HG03095 (cell line): ENCODE data around the gene CDH7.

ENCODE experiments used
- ATAC-seq: cut with Tn5 transposase; IDR thresholded peaks from one replicate; pipeline ENCODE4 v1.9.1; 2021; ENCODE audit warnings: moderate library complexity; ENCODE audit not compliant: unreplicated experiment

Gene CDH7

DNA sequence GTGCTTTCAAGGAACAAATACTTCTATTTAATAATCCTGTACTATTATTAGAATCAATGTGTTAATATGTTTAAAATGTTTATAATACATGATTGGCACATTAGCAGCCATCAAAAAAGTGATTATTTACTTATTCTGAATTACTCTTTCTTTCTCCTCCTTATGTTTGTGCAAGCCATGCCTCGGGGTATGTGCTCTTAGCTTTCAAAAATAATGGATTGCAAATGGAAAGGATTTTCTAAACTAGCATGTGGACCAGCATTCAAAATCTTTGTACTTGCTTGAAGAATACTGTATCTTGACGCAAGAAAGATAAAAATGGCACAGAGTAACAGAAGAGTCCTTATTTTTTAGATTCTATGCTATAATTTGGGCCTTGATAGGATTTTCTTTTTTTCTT lies 156.5 kb downstream of the CDH7 start:
- ATAC-seq: no peak

DNA sequence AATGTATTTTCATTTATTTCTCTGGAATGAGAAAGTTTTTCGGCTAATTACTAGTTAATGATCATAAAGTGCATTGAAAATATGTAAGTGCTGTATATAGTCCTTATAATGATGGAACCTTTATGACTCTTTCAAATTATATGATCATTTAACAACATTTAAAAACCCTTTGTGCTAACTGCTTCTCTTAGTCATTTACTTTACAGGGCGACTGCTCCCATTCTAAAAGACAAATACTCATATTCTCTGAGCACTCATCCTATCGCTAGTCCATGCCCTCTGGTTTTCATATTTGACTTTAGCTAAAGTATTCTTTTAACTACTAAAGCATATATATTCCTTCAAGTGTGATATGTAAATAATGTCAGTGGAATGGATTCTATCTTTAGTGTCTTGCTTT lies 168.2 kb downstream of the CDH7 start:
- ATAC-seq: no peak

DNA sequence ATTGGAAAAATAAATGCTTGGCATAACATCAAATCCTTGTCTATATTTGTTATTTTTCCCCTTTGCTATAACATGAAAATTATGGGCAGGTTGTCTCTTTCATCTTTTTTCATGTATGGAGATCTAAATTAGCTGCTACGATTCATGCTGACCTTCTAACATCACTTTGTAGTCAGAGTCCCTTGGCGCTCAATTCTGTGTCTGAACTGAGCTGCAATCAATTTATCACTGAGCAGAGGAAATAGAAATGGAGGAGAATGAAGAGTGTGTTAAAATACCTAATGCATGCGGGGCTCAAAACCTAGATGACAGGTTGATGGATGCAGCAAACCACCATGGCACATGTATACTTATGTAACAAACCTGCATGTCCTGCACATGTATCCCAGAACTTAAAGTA lies 168.9 kb downstream of the CDH7 start:
- ATAC-seq: no peak

DNA sequence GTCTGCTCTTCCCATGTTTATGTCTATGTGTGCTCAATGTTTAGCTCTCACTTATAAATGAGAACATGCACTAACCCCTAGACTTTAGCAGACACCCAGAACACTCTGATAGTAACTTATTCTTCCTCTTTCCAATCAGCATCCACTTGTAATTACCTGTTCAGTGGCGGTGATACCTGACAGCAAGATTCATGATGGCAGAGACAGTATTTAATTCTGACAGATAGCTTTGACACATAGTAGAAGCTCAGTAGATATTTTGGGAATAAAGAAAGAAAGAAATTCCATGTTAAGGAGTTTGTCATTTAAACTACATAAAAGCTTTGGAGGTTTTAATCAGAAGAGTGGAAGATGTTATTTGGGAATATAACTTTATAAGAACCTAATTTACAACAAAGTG lies 171.3 kb downstream of the CDH7 start:
- no peak for ATAC-seq

DNA sequence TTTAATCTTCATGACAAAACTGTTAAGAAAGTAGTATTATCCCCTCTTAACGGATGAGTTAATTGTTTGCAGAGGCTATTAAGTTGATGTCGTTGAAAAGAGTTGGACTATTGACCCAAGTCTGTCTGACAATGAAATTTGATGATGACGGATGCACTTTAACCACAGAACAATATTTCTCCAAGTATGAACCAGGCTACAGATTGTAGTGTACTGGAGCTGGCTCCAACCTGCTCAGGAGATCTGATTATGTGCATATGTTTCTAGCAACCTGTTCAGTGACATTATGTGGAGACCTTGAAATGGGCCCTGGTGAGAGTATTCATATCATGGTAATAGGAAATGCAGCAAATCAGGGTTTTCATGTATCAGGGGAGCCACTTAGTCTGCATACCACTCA lies 174.1 kb downstream of the CDH7 start:
- no peak for ATAC-seq

DNA sequence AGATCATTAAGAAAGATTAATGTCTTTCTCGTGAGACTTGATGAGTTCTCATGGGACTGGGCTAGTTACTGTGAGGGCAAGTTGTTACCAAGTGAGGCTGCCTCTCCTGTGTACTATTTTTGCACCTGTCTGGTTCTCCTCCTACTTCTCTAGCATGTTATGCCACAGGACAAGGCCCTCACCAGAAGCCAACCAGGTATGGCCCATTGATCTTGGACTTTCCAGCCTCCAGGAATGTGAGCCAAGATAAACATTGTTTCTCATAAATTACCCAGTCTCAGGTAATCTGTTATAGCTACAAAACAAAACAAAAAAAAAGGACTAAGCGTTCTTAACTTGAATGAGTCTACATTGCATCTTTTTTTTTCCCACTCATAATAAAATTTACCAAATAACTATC lies 184.1 kb downstream of the CDH7 start:
- no peak for ATAC-seq

DNA sequence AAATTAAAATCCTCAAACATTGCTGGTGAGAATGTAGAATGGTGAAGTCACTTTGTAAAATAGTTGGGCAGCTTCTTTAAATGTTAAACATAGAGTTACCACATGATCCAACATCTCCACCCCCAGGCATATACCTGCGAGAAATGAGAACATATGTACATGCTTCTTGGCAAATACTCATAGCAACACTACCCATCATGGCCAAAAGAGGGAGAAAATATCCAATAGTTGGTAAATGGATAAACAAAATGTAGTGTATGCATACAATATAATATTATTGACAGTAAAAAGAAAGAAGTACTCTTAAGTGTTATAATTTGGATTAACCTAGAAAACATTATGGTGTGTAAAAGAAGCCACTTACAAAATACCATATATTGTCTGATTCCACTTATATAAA lies 185.9 kb downstream of the CDH7 start:
- no peak for ATAC-seq

DNA sequence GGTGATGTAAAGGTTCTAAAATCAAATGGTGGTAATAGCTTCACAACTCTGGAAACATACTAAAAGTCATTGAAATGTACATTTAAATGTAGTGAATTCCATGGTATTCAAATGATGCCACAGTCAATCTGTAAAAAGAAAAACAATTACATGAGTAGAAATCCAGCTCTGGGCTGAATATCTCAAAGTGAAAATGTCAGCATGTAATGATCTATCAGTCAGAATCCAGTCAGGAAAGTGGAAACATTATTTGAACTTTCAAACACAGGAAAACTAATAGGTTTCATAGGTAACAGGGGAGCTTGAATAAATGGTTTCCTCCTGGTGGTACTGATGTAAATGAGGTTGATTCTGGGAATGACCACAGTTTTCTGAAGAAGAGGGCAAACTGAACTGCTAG lies 186.4 kb downstream of the CDH7 start:
- no peak for ATAC-seq

DNA sequence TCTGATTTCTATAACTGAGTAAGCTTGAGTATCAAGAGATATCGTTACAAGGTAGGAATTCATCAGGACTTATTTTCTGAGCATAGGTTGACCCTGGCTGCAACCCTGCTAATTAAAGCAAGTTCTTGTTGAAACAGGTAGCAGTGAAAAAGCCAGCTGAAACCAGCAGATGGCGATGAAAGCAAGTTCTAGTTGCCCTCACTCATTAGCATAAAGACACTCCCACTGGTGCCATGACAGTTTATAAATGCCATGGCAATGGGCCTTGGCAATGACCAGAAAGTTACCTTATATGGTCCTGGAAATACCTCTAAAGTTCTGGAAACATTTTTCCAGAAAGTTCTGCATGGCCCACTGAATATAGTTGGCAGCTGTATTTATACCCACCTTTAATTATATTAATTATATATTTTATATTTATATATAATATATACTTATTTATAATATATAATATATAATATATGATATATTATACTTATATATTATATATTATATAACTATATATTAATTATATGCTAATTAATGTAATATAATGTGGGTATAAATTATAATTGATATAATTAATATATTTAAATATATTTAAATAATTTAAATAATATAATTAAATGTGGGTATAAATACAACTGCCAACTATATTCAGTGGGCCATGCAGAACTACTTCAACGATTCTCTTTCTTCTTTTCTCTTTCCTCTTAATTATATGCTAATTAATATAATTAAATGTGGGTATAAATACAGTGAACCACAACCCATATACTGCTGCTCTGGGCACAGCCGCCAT lies 188.0 kb downstream of the CDH7 start:
- ATAC-seq: peak; percentile 64
